Stimulated activated CD8-positive, alpha-beta memory T cell treated with anti-CD3 and anti-CD28 coated beads, Interleukin-4, amount 100 ng/mL, for 24 hours (primary cell): Measurements from ENCODE around the gene EIF4E3.

ENCODE experiments used
- DNase-seq: peaks from one replicate; pipeline ENCODE4 v3.0.0-alpha.2; 2020; ENCODE audit warnings: low read depth

EIF4E3 gene

GRCh38 chr3:71689291-71689690 lies 35.9 kb downstream of the EIF4E3 start:
- no peak for DNase-seq

GRCh38 chr3:71688121-71688520 lies 37.1 kb downstream of the EIF4E3 start:
- no peak for DNase-seq

GRCh38 chr3:71685686-71686085 lies 39.5 kb downstream of the EIF4E3 start:
- DNase-seq: no peak

- no peak for DNase-seq
Measured at GRCh38 chr3:71684757-71685386, 40.3 kb downstream of the EIF4E3 start.

GRCh38 chr3:71684046-71684756 lies 41.0 kb downstream of the EIF4E3 start:
- no peak for DNase-seq

DNA sequence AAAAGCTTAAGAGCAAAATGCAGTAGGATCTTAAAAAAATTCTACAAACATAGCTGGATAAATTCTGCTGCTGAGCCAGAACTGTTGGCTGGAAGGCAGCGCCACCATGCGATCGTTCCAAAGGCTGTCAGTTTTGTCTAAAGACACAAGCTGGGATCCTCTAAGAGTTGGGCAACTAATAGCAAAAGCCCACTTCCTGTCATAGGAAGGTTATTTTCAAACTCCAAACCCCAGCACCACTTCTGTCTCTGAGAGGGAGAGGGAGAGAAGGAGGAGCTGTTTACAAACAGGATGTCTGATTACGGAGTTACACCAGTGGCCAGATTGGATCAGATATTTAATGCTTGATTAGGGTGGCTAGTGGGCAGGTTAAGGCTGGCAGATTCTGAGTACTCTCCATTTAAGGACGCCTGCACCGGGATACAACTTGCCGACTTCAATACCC lies 44.0 kb downstream of the EIF4E3 start:
- DNase-seq: no peak

- no peak for DNase-seq
Measured at GRCh38 chr3:71680603-71681002, 44.6 kb downstream of the EIF4E3 start.

- no peak for DNase-seq
Measured at GRCh38 chr3:71676931-71677330, 48.3 kb downstream of the EIF4E3 start.

DNA sequence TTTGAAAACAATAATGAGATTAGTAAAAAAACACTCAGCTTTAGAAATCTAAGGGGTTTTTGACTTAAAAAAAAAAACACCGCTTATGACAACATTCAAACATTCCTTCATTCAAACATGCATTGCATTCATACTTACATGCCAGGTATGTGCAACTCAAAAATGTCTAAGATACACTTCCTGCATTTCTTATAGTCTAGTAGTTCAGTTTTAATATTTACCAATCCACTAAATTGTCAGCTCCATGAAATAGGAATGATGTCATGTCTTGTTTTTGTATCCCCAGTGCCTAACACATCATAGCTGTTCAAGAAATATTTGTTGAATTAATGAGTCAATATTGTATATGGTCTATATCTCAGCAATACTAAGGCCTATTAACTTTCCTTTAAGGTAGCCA lies 51.7 kb downstream of the EIF4E3 start:
- no peak for DNase-seq

DNA sequence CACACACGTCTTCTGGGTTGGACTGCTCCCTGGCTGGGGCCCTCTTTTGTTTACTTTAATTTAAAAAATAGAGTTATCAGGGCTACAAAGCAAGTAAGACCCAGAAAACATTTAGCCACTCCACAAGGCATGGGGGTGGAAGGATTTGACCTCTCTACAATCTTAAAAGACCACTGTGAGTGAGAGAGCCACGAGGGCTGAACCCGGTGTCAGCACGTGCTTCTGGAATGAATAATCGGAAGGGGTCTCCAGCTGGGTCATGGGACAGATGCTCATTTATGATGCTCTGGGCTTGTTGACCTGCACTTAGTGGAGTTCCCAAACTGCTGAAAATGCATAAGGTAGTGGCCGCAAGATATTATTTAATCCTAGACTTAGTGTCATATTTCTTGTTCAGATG lies 52.4 kb downstream of the EIF4E3 start:
- no peak for DNase-seq

DNA sequence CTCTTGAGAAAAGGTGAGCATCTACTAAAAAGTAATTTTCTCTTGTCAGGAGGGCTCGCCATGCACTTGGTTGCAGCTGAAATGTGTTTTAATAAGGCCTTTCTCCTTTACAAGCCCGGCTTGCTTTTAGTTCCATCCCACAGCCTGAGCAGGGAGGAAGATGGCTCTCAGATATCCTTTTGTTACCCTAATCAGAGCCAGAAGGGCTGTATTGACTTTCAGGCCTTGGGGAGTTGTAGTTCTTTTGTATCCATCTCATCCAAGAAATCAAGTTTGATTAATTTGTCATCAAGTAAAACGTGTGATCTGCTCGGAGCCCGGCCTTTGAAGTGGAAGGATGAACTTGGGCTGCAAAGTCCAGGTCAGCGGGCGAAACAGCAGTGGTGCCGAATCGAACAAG lies 52.9 kb downstream of the EIF4E3 start:
- no peak for DNase-seq

DNA sequence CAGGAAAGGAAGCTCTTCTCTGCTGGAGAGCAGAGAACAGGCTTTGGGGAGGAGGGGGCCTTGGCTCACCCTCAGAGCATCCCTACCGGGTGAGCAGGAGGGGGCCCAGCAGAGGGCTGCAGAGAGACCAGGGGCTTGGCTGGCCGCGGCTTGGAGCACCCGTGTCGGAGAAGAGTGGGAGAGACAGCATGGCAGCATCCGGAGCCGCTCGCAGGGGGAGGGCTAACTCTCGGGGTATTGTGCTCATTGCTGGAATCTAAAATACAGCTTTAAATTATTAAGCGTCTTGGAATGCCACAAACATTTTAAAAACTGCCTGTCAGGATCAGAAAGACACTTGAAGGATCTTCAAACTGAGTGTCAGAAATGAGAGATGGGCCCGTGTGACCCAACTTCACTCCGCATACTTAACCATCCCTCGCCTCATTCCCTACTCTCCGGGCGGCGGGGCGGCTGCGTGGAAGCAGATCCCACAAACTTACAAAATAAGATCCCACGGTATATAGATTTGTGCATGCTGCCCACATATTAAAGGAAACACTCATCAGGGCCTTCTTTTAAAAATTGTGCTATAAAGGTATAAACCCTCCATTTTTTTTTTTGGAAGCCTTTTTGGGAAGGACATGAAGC lies 53.9 kb downstream of the EIF4E3 start:
- DNase-seq: no peak

- DNase-seq: no peak
Measured at GRCh38 chr3:71662568-71662967, 62.6 kb downstream of the EIF4E3 start.

DNA sequence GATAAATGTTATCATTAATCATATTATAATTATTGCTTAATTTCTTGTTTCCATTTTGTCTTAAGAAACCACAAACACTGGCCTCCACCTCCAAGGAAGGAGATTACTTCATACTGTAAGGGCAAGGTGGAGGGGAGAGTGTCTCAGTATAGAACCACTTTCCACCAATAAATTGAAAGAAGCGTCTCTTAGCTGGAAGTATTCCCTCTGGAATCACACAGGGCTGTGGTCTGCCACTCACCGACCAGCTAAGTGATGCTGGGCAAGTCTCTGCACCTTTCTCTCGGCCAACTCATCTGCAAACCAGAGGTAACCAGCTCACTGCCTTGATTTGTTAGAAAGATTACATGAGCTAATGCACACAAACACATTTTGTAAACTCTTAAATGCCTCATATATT lies 63.1 kb downstream of the EIF4E3 start:
- DNase-seq: no peak

- no peak for DNase-seq
Measured at GRCh38 chr3:71659864-71660591, 65.2 kb downstream of the EIF4E3 start.

DNA sequence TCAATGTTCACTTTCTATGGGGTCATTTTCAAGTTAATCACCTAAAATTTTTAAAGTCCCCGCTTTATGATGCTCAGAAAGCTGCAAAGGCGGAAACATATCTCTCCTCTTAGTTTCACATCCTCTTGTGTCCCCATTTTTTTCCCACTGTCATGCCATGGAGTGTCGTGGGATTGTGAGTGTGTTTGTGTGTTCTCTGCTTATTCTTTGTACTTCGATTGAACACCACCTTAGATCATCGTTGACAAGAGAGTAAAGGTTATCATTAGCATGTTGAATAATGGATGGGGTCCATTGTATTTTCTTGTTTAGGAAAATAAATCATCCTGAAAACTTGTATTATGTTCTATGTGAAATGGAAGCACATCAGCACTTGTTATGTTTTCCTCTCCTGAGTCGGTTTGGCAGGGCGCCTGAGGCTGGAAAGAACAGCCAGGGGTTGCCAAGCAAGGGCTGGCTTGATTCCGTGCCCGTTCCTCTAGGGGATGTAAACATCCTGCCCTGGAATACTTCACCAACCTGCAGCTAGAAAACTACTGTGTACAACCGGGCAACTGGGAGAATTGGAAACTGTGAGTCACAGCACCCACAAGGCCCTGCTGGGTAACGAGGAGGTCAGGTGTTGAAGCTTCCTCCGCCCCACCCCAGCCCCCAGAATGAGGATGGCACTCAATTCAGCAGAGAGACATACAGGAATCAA lies 67.2 kb downstream of the EIF4E3 start:
- DNase-seq: no peak

GRCh38 chr3:71655061-71655460 lies 70.1 kb downstream of the EIF4E3 start:
- no peak for DNase-seq

- DNase-seq: no peak
Measured at GRCh38 chr3:71653414-71653807, 71.8 kb downstream of the EIF4E3 start.

DNA sequence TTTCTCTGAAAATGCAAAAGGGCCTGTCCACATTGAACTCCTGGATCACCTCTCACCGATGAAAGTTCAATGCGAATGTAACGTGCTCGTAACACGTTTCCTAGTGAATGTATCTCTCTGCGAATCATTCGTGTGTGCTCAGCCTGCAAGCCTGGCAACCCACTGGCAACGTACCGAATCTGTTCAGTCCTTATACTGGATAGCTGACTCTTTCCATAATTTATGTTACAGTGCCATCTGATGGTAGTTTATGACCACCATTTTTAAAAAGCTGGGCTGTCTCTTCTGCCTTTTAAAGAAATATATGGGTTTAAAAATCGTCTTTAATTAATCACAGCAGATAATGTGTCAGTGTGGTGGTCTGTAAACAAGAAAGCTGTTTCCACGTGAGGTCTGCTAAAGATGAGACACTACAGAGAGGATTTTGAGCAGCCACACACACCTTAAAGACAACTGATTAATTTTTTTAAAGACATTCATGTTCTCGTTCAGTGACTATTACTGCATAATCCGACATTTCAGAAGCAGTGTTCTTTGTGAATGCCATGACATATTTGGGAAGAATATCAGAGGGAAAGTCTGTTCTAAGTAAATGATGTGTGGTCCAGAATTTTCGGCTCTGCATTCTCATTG lies 72.3 kb downstream of the EIF4E3 start:
- no peak for DNase-seq

GRCh38 chr3:71651625-71652024 lies 73.6 kb downstream of the EIF4E3 start:
- DNase-seq: no peak

DNA sequence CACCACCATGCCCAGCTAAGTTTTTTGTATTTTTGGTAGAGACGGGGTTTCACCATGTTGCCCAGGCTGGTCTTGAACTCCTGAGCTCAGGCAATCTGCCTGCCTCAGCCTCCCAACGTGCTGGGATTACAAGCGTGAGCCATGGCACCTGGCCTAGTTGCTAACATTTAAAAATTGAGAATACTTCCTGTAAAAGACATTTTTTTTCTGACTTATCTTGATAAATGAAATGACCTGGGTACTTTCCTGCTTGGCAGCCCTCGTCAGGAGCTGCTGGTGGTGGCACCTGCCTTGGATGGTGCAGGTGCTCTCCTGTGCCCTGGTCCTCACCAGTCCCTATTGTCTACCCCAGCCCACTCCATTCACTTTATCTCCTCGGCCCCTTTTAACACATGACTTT lies 74.8 kb downstream of the EIF4E3 start:
- DNase-seq: no peak

DNA sequence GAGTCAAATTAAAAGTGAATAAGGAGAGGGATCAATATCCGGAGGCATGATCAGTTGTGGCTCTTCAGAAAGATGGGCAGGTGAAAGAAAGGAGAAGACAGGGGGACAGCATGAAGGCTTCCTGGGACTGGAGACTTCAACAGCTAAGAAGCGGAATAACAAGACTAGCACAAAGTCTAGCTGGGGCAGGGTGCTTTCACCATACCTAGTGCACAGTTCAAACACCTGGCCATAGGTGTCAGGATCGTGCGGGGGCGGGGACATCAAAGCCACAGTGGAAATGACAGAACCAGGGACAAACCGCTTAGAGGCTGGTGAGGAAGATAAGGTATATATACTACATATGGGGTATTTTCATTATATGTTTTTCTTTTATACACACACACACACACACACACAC lies 75.4 kb downstream of the EIF4E3 start:
- no peak for DNase-seq
